ENCODE data around the gene NOS2. TPM values are rescaled to one million over a fixed set of nuclear protein-coding genes. Genes with fewer than 3 reads are reported as not detected.

NOS2 gene
- total and polyA plus RNA-seq, 2 donors (not counting 1 experiment from before 2014, with no cell fraction given): under 0.01 TPM; not detected in 1

DNA sequence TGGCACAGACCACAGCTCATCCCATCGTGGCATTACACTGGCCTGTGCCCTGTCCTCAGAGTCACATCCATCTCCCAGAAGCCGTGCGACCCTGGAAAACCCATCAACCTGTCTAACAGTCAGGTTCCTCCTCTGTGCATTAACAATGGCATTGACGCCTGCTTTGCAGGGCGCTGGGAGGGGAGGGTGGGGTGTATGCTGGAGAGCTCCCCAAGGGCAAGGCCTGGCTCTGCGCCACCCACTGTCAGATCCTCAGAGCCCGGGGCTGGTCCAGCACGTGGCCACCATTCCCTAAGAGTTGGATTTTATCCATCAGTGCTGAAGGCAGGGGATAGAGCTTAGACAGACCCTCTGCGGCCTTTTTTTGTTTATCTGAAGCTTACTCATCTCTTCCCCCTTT is 28.7 kb downstream of the NOS2 start:
- no peaks in the 10 kb centered on the region for H3K4me1 ChIP-seq (ENCODE audit: control insufficient read depth, extremely low read depth, insufficient read depth, low read length)
- H4K20me1 ChIP-seq (ENCODE audit: control insufficient read depth, extremely low read depth, insufficient read depth, low read length): no peaks in the 10 kb centered on the region
- H3K36me3 ChIP-seq (ENCODE audit: control insufficient read depth, insufficient read depth, low read length): no peaks in the 10 kb centered on the region
- H3K9ac ChIP-seq (ENCODE audit: insufficient read depth, low read length): no peak overlapping the region
- TF ChIP-seq, protein P1, sequence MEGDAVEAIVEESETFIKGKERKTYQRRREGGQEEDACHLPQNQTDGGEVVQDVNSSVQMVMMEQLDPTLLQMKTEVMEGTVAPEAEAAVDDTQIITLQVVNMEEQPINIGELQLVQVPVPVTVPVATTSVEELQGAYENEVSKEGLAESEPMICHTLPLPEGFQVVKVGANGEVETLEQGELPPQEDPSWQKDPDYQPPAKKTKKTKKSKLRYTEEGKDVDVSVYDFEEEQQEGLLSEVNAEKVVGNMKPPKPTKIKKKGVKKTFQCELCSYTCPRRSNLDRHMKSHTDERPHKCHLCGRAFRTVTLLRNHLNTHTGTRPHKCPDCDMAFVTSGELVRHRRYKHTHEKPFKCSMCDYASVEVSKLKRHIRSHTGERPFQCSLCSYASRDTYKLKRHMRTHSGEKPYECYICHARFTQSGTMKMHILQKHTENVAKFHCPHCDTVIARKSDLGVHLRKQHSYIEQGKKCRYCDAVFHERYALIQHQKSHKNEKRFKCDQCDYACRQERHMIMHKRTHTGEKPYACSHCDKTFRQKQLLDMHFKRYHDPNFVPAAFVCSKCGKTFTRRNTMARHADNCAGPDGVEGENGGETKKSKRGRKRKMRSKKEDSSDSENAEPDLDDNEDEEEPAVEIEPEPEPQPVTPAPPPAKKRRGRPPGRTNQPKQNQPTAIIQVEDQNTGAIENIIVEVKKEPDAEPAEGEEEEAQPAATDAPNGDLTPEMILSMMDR (conservative IDR thresholded peaks at IDR 0.05 in 1 of 2, IDR thresholded peaks at IDR 0.05 in 1 of 2; ENCODE audit: low read depth in 1 of 2, low read length in 2 of 2): no peak
- no peak for TF ChIP-seq EZH2 (IDR thresholded peaks at IDR 0.05; ENCODE audit: low read length, missing control alignments)
- H3K4me3 ChIP-seq (replicated peaks in 1 of 4; ENCODE audit: control extremely low read depth in 1 of 4, insufficient read depth in 1 of 4, low read depth in 3 of 4, low read length in 4 of 4): no peak overlapping the region
- H3K4me2 ChIP-seq (ENCODE audit: extremely low read depth, insufficient read depth, low read length): no peak overlapping the region
- no peak overlapping the region for H2AFZ ChIP-seq (ENCODE audit: low read length)
- H3K27ac ChIP-seq (ENCODE audit: insufficient read depth, low read length): no peak overlapping the region
- H3K9me3 ChIP-seq (ENCODE audit: control insufficient read depth, insufficient read depth, low read depth, low read length): no peaks in the 10 kb centered on the region
- H3K27me3 ChIP-seq (ENCODE audit: control insufficient read depth, insufficient read depth, low read length): no peaks in the 10 kb centered on the region
- DNase-seq (ENCODE audit: low read depth in 2 of 2): no peak
- no peaks in the 10 kb centered on the region for H3K79me2 ChIP-seq (ENCODE audit: control insufficient read depth, insufficient read depth, low read length)

DNA sequence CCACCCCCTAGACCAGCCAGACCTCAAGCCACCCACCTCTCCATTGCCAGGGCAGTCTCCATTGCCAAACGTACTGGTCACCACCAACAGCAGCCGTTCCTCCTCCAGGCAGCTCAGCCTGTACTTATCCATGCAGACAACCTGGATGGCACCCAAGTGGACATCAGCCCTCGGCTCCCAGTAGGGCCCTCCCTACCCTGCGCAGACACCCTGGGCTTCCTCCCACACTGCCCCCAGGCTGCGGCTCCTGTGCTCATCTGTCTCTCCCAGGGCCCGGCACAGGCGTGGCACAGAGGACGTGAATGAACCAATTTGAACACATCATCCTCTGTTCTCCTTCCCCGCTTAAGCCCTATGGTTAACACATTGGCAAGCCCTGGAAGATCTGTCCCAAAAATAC is 29.5 kb downstream of the NOS2 start:
- no peaks in the 10 kb centered on the region for H3K27me3 ChIP-seq (ENCODE audit: control insufficient read depth, insufficient read depth, low read length)

DNA sequence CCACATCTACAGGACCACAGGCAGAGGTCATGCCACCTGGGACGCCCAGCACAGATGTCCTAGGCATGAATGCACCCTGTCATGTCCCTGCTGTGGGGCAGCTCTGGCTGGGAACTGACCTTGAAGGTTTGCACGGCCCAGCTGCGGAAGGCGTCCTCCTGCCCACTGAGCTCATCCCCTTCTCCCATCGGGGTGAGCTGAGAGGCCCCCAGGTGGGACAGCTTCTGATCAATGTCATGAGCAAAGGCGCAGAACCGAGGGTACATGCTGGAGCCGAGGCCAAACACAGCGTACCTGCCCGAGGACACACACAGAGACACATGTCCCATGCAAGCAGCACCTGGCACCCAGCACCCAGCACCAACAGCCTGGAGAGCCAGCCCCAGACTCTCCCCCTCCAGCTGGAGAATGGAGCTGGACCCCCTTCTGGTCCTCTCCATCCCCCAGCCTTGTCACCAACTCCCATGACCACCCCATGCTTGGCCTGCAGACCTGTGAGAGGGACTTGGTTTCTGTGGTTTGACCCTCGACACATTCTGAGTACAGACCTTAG is 31.4 kb downstream of the NOS2 start:
- no peak overlapping the region for H3K4me3 ChIP-seq (replicated peaks in 1 of 4; ENCODE audit: control extremely low read depth in 1 of 4, insufficient read depth in 1 of 4, low read depth in 3 of 4, low read length in 4 of 4)
- H3K9ac ChIP-seq (ENCODE audit: insufficient read depth, low read length): no peak overlapping the region
- H3K4me1 ChIP-seq (ENCODE audit: control insufficient read depth, extremely low read depth, insufficient read depth, low read length): no peaks in the 10 kb centered on the region
- no peak for TF ChIP-seq EZH2 (IDR thresholded peaks at IDR 0.05; ENCODE audit: low read length, missing control alignments)
- TF ChIP-seq, protein P1 (conservative IDR thresholded peaks at IDR 0.05 in 1 of 2, IDR thresholded peaks at IDR 0.05 in 1 of 2; ENCODE audit: low read depth in 1 of 2, low read length in 2 of 2): no peak
- DNase-seq (ENCODE audit: low read depth in 2 of 2): no peak
- H3K4me2 ChIP-seq (ENCODE audit: extremely low read depth, insufficient read depth, low read length): no peak overlapping the region
- no peaks in the 10 kb centered on the region for H3K79me2 ChIP-seq (ENCODE audit: control insufficient read depth, insufficient read depth, low read length)
- no peaks in the 10 kb centered on the region for H3K27me3 ChIP-seq (ENCODE audit: control insufficient read depth, insufficient read depth, low read length)
- H4K20me1 ChIP-seq (ENCODE audit: control insufficient read depth, extremely low read depth, insufficient read depth, low read length): no peaks in the 10 kb centered on the region
- H2AFZ ChIP-seq (ENCODE audit: low read length): no peak overlapping the region
- no peaks in the 10 kb centered on the region for H3K36me3 ChIP-seq (ENCODE audit: control insufficient read depth, insufficient read depth, low read length)
- H3K9me3 ChIP-seq (ENCODE audit: control insufficient read depth, insufficient read depth, low read depth, low read length): no peaks in the 10 kb centered on the region
- H3K27ac ChIP-seq (ENCODE audit: insufficient read depth, low read length): no peak overlapping the region

More for the DNA sequence above, 29.5 kb downstream of the NOS2 start:
- Histone ChIP-seq H3K27ac (ENCODE audit: insufficient read depth, low read length) (no peak overlapping the region), H3K9me3 (ENCODE audit: control insufficient read depth, insufficient read depth, low read depth, low read length) (no peaks in the 10 kb centered on the region), H2AFZ (ENCODE audit: low read length) (no peak overlapping the region), H3K9ac (ENCODE audit: insufficient read depth, low read length) (no peak overlapping the region), H4K20me1 (ENCODE audit: control insufficient read depth, extremely low read depth, insufficient read depth, low read length) (no peaks in the 10 kb centered on the region), H3K79me2 (ENCODE audit: control insufficient read depth, insufficient read depth, low read length) (no peaks in the 10 kb centered on the region), H3K4me1 (ENCODE audit: control insufficient read depth, extremely low read depth, insufficient read depth, low read length) (no peaks in the 10 kb centered on the region), H3K4me2 (ENCODE audit: extremely low read depth, insufficient read depth, low read length) (no peak overlapping the region), H3K36me3 (ENCODE audit: control insufficient read depth, insufficient read depth, low read length) (no peaks in the 10 kb centered on the region), H3K4me3 (replicated peaks in 1 of 4; ENCODE audit: control extremely low read depth in 1 of 4, insufficient read depth in 1 of 4, low read depth in 3 of 4, low read length in 4 of 4) (no peak overlapping the region)
- no peak for DNase-seq (ENCODE audit: low read depth in 2 of 2)
- no peak for TF ChIP-seq EZH2 (IDR thresholded peaks at IDR 0.05; ENCODE audit: low read length, missing control alignments)
- TF ChIP-seq, protein P1 (conservative IDR thresholded peaks at IDR 0.05 in 1 of 2, IDR thresholded peaks at IDR 0.05 in 1 of 2; ENCODE audit: low read depth in 1 of 2, low read length in 2 of 2): no peak
